ENCODE data around the gene HOMEZ. TPM values are rescaled to one million over a fixed set of nuclear protein-coding genes. Genes with fewer than 3 reads are reported as not detected.

Gene HOMEZ
- total and polyA plus RNA-seq, 10 of the 15 experiments (the other 5 are each of a cell fraction or from before 2014, with no cell fraction given), result 2.6 to 19.3 (median 13.0) TPM

GRCh38 chr14:23326491-23327332 lies 40.8 kb upstream of the HOMEZ start:
- H3K79me2 ChIP-seq (ENCODE audit: control insufficient read depth, insufficient read depth, low read length), result peaks cover 20% of the 10 kb centered on the region
- H3K27me3 ChIP-seq (replicated peaks in 1 of 2; ENCODE audit: control insufficient read depth in 2 of 2, insufficient read depth in 2 of 2, low read length in 1 of 2), result no peaks in the 10 kb centered on the region
- H3K4me2 ChIP-seq (ENCODE audit: control insufficient read depth, insufficient read depth), result no peak overlapping the region
- intact Hi-C loops (cut with micrococcal nuclease; ENCODE audit: unreplicated experiment) (no loop called here), in situ Hi-C loops (cut with MboI) (no loop called here)
- peaks cover 7% of the 10 kb centered on the region; the same call in 1 of the 2 replicates for H3K4me1 ChIP-seq (ENCODE audit: control insufficient read depth, insufficient read depth, low read length)
- H3K9ac ChIP-seq (ENCODE audit: control insufficient read depth, insufficient read depth, low read length), result no peak overlapping the region
- no TSS peak for BruUV-seq (replicated peaks)
- DNase-seq (ENCODE audit: low read depth, low spot score) (no peak), ATAC-seq (peak; percentile 24; the same call in 1 of the 3 replicates), FAIRE-seq (no peak)
- no peaks in the 10 kb centered on the region; the same call in 1 of the 2 replicates for H4K20me1 ChIP-seq (ENCODE audit: control insufficient read depth, insufficient read depth)
- peaks cover 10 to 16% of the 10 kb centered on the region in 2 experiments for H3K36me3 ChIP-seq (ENCODE audit: control insufficient read depth in 2 of 2, insufficient read depth in 2 of 2, low read length in 1 of 2)
- H3K9me3 ChIP-seq (replicated peaks; ENCODE audit: control insufficient read depth, insufficient read depth, low read length), result no peaks in the 10 kb centered on the region
- CTCF ChIA-PET, result interaction anchor here (0.7 to 3.1 kb wide), 31 partner anchors 8 to 426 kb away, joined by 3 to 34 read pairs (median 4); partner anchors contain the start of genes BCL2L2, NGDN and ZFHX2
- 83% methylated on average over 13 of the region's 13 CpGs for WGBS (ENCODE audit: insufficient coverage, insufficient replicate concordance, low lambda C conversion rate, missing lambda C conversion rate)
- no peak overlapping the region for H3K27ac ChIP-seq (ENCODE audit: control insufficient read depth, insufficient read depth)
- SMC1A ChIA-PET (ENCODE audit: uncharacterized antibody, unreplicated experiment), result interaction anchor here (0.6 to 2.1 kb wide), 9 partner anchors 9 to 206 kb away, joined by 3 to 9 read pairs (median 3); no protein-coding TSS in a partner anchor
- POLR2A ChIA-PET, result no interaction called here
- no peak overlapping the region for H3K4me3 ChIP-seq
- RAD21 ChIA-PET (ENCODE audit: unreplicated experiment), result interaction anchor here (0.8 to 2.1 kb wide), 5 partner anchors 19 to 206 kb away, joined by 3 to 10 read pairs (median 4); no protein-coding TSS in a partner anchor
- no peak overlapping the region for H2AFZ ChIP-seq (ENCODE audit: control insufficient read depth, low read depth, low read length)
- TF ChIP-seq ETV6 (conservative IDR thresholded peaks at IDR 0.05 in 1 of 2, IDR thresholded peaks at IDR 0.05 in 1 of 2; ENCODE audit: borderline replicate concordance in 1 of 2, low read depth in 1 of 2), result no peak
- TF ChIP-seq POLR2AphosphoS5 (IDR thresholded peaks at IDR 0.05; ENCODE audit: low read length), result peak; percentile 76; the same call in 1 of the 2 replicates
- TF ChIP-seq STAT3 (IDR thresholded peaks at IDR 0.05; ENCODE audit: low read depth, low read length), result no peak
- 0 out of 2 replicates have a peak, but pooled peaks have one; percentile 30 for TF ChIP-seq SMAD5 (IDR thresholded peaks at IDR 0.05; ENCODE audit: low read depth)
- no peak for TF ChIP-seq CREM (IDR thresholded peaks at IDR 0.05; ENCODE audit: low read depth)
- no peak; the same call in 1 of the 2 replicates for TF ChIP-seq BACH1 (IDR thresholded peaks at IDR 0.05; ENCODE audit: borderline replicate concordance)
- 0 out of 2 replicates have a peak, but pooled peaks have one; percentile 19 for TF ChIP-seq PML (IDR thresholded peaks at IDR 0.05; ENCODE audit: low read length)
- TF ChIP-seq CBFB (IDR thresholded peaks at IDR 0.05; ENCODE audit: low read depth), result no peak
- no peak for TF ChIP-seq RBBP5 (conservative IDR thresholded peaks at IDR 0.05)
- no peak for TF ChIP-seq IRF4 (IDR thresholded peaks at IDR 0.05; ENCODE audit: low read depth, low read length)
- TF ChIP-seq, protein P1, sequence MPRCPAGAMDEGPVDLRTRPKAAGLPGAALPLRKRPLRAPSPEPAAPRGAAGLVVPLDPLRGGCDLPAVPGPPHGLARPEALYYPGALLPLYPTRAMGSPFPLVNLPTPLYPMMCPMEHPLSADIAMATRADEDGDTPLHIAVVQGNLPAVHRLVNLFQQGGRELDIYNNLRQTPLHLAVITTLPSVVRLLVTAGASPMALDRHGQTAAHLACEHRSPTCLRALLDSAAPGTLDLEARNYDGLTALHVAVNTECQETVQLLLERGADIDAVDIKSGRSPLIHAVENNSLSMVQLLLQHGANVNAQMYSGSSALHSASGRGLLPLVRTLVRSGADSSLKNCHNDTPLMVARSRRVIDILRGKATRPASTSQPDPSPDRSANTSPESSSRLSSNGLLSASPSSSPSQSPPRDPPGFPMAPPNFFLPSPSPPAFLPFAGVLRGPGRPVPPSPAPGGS (IDR thresholded peaks at IDR 0.05; ENCODE audit: borderline replicate concordance, insufficient read depth, low read depth, low read length, poor library complexity, severe bottlenecking), result no peak
- TF ChIP-seq SKIL (IDR thresholded peaks at IDR 0.05; ENCODE audit: low read depth, poor library complexity, severe bottlenecking), result no peak
- 0 out of 2 replicates have a peak, but pooled peaks have one; percentile 46 for TF ChIP-seq POLR2AphosphoS2 (IDR thresholded peaks at IDR 0.05; ENCODE audit: low read depth, low read length)
- no peak for TF ChIP-seq NFXL1 (IDR thresholded peaks at IDR 0.05; ENCODE audit: borderline replicate concordance)
- no peak for TF ChIP-seq RB1 (IDR thresholded peaks at IDR 0.05; ENCODE audit: borderline replicate concordance)
- peak; percentile 58; the same call in 1 of the 2 replicates for TF ChIP-seq POLR2A (IDR thresholded peaks at IDR 0.05; ENCODE audit: low read depth, low read length)
- no peak for TF ChIP-seq RELB (IDR thresholded peaks at IDR 0.05; ENCODE audit: low read depth)
- no peak for TF ChIP-seq MEF2B (IDR thresholded peaks at IDR 0.05; ENCODE audit: partially characterized antibody, poor library complexity, severe bottlenecking)
- TF ChIP-seq SIN3A (IDR thresholded peaks at IDR 0.05; ENCODE audit: low read depth, low read length), result no peak

All from GM12878 (cell line).